ENCODE measurements around the gene DSG3. TPM values are rescaled to one million over a fixed set of nuclear protein-coding genes. Genes with fewer than 3 reads are reported as not detected.

The DSG3 gene
- total and polyA plus RNA-seq, 2 of the 13 experiments (the other 11 are each of a cell fraction or from before 2014, with no cell fraction given), result not detected

GRCh38 chr18:31497836-31498573 is 50.5 kb downstream of the DSG3 start, which contains the start of gene DSG2 (continued):
- TF ChIP-seq NFKB2 (CRISPR knock-in tag; IDR thresholded peaks at IDR 0.05; ENCODE audit: borderline replicate concordance) (peak; percentile 77; the same call in 1 of the 2 replicates), ZNF432 (CRISPR knock-in tag; IDR thresholded peaks at IDR 0.05; ENCODE audit: borderline replicate concordance) (no peak), ZNF136 (CRISPR knock-in tag; IDR thresholded peaks at IDR 0.05; ENCODE audit: low read depth) (no peak), ZNF564 (CRISPR knock-in tag; IDR thresholded peaks at IDR 0.05) (peak; percentile 71), LCORL (IDR thresholded peaks at IDR 0.05) (no peak), LCORL (CRISPR knock-in tag; IDR thresholded peaks at IDR 0.05) (0 out of 2 replicates have a peak, but pooled peaks have one; percentile 0), ATF7-NPFF (CRISPR knock-in tag; IDR thresholded peaks at IDR 0.05; ENCODE audit: low read depth) (0 out of 2 replicates have a peak, but pooled peaks have one; percentile 18), BCL3 (CRISPR knock-in tag; IDR thresholded peaks at IDR 0.05) (peak; percentile 87; the same call in 1 of the 2 replicates), NONO (IDR thresholded peaks at IDR 0.05) (no peak), NONO (CRISPR knock-in tag; conservative IDR thresholded peaks at IDR 0.05) (0 out of 2 replicates have a peak, but pooled peaks have one; percentile 43), ZNF782 (CRISPR knock-in tag; IDR thresholded peaks at IDR 0.05; ENCODE audit: borderline replicate concordance) (no peak), KAT7 (CRISPR knock-in tag; IDR thresholded peaks at IDR 0.05; ENCODE audit: borderline replicate concordance) (no peak), ZNF816 (CRISPR knock-in tag; IDR thresholded peaks at IDR 0.05; ENCODE audit: borderline replicate concordance) (no peak), PHF8 (CRISPR knock-in tag; IDR thresholded peaks at IDR 0.05) (peak; percentile 71)
- TF ChIP-seq, protein P1, sequence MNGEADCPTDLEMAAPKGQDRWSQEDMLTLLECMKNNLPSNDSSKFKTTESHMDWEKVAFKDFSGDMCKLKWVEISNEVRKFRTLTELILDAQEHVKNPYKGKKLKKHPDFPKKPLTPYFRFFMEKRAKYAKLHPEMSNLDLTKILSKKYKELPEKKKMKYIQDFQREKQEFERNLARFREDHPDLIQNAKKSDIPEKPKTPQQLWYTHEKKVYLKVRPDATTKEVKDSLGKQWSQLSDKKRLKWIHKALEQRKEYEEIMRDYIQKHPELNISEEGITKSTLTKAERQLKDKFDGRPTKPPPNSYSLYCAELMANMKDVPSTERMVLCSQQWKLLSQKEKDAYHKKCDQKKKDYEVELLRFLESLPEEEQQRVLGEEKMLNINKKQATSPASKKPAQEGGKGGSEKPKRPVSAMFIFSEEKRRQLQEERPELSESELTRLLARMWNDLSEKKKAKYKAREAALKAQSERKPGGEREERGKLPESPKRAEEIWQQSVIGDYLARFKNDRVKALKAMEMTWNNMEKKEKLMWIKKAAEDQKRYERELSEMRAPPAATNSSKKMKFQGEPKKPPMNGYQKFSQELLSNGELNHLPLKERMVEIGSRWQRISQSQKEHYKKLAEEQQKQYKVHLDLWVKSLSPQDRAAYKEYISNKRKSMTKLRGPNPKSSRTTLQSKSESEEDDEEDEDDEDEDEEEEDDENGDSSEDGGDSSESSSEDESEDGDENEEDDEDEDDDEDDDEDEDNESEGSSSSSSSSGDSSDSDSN (CRISPR knock-in tag; IDR thresholded peaks at IDR 0.05), result peak; percentile 11; the same call in 1 of the 2 replicates
